GM19240 (cell line): ENCODE data around the gene EPHA6.

Experiments
- DNase-seq: peaks from one replicate; pipeline ENCODE4 v3.0.0; 2011; ENCODE audit warnings: low spot score; ENCODE audit not compliant: insufficient read length

EPHA6 gene

GRCh38 chr3:97772926-97773325, 958.5 kb downstream of the EPHA6 start:
- no peak for DNase-seq

GRCh38 chr3:97778152-97778551, 963.8 kb downstream of the EPHA6 start:
- no peak for DNase-seq

GRCh38 chr3:97793420-97794019, 979.1 kb downstream of the EPHA6 start:
- DNase-seq = no peak

GRCh38 chr3:97795951-97796350, 981.6 kb downstream of the EPHA6 start:
- no peak for DNase-seq
